ENCODE data around the gene NOL3. TPM values are rescaled to one million over a fixed set of nuclear protein-coding genes. Genes with fewer than 3 reads are reported as not detected.
A peak's percentile ranks its signal among the peaks of the same experiment; 100 is the strongest.

NOL3 gene
- total and polyA plus RNA-seq, 2 of the 13 experiments (the other 11 are each of a cell fraction or from before 2014, with no cell fraction given): 5.7 to 20.5 TPM

- TF ChIP-seq ZNF609 (CRISPR knock-in tag; IDR thresholded peaks at IDR 0.05; ENCODE audit: borderline replicate concordance) (peak; percentile 69), ZNF704 (CRISPR knock-in tag; IDR thresholded peaks at IDR 0.05; ENCODE audit: borderline replicate concordance) (no peak), TFAP4 (IDR thresholded peaks at IDR 0.05; ENCODE audit: borderline replicate concordance, low read depth) (peak; percentile 42; the same call in 1 of the 2 replicates), ZNF773 (CRISPR knock-in tag; IDR thresholded peaks at IDR 0.05; ENCODE audit: borderline replicate concordance) (0 out of 2 replicates have a peak, but pooled peaks have one; percentile 62), ZBTB46 (CRISPR knock-in tag; IDR thresholded peaks at IDR 0.05; ENCODE audit: borderline replicate concordance) (0 out of 2 replicates have a peak, but pooled peaks have one; percentile 84), SP2 (CRISPR knock-in tag; IDR thresholded peaks at IDR 0.05) (peak; percentile 27; the same call in 1 of the 2 replicates), SIN3A (IDR thresholded peaks at IDR 0.05; ENCODE audit: borderline replicate concordance, low read depth, low read length) (0 out of 2 replicates have a peak, but pooled peaks have one; percentile 15), ZNF350 (CRISPR knock-in tag; IDR thresholded peaks at IDR 0.05; ENCODE audit: borderline replicate concordance, low read depth) (0 out of 2 replicates have a peak, but pooled peaks have one; percentile 36), FOXK1 (CRISPR knock-in tag; IDR thresholded peaks at IDR 0.05; ENCODE audit: borderline replicate concordance, low read depth) (no peak), KLF9 (CRISPR knock-in tag; IDR thresholded peaks at IDR 0.05; ENCODE audit: low read depth) (peak; percentile 58; the same call in 1 of the 2 replicates), ZBTB21 (CRISPR knock-in tag; IDR thresholded peaks at IDR 0.05) (0 out of 2 replicates have a peak, but pooled peaks have one; percentile 39), ZNF567 (CRISPR knock-in tag; IDR thresholded peaks at IDR 0.05; ENCODE audit: borderline replicate concordance) (0 out of 2 replicates have a peak, but pooled peaks have one; percentile 90)
- TF ChIP-seq, protein P1, sequence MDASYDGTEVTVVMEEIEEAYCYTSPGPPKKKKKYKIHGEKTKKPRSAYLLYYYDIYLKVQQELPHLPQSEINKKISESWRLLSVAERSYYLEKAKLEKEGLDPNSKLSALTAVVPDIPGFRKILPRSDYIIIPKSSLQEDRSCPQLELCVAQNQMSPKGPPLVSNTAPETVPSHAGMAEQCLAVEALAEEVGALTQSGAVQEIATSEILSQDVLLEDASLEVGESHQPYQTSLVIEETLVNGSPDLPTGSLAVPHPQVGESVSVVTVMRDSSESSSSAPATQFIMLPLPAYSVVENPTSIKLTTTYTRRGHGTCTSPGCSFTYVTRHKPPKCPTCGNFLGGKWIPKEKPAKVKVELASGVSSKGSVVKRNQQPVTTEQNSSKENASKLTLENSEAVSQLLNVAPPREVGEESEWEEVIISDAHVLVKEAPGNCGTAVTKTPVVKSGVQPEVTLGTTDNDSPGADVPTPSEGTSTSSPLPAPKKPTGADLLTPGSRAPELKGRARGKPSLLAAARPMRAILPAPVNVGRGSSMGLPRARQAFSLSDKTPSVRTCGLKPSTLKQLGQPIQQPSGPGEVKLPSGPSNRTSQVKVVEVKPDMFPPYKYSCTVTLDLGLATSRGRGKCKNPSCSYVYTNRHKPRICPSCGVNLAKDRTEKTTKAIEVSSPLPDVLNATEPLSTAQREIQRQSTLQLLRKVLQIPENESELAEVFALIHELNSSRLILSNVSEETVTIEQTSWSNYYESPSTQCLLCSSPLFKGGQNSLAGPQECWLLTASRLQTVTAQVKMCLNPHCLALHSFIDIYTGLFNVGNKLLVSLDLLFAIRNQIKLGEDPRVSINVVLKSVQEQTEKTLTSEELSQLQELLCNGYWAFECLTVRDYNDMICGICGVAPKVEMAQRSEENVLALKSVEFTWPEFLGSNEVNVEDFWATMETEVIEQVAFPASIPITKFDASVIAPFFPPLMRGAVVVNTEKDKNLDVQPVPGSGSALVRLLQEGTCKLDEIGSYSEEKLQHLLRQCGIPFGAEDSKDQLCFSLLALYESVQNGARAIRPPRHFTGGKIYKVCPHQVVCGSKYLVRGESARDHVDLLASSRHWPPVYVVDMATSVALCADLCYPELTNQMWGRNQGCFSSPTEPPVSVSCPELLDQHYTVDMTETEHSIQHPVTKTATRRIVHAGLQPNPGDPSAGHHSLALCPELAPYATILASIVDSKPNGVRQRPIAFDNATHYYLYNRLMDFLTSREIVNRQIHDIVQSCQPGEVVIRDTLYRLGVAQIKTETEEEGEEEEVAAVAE (CRISPR knock-in tag; IDR thresholded peaks at IDR 0.05; ENCODE audit: borderline replicate concordance): peak; percentile 75; the same call in 1 of the 2 replicates
Observed at GRCh38 chr16:67170949-67171649, 761 bp downstream of the NOL3 start (continued).
